Peyer's patch (tissue), 4 donors: ENCODE data around the gene CHMP6.

Experiments used
- CTCF ChIP-seq, 6 experiments: fragments of 450-650 bp in 4 of 6; fragments of 200-600 bp in 2 of 6; sonication (generic) in 1 of 6; IDR thresholded peaks; one replicate each; pipeline ENCODE4 v1.5.1; 2017 to 2019; ENCODE audit warnings: antibody characterized with exemption in 6 of 6, mild to moderate bottlenecking in 3 of 6, moderate library complexity in 1 of 6
- POLR2A ChIP-seq, 2 donors: fragments of 450-650 bp; IDR thresholded peaks; one replicate each; pipeline ENCODE4 v1.5.1; 2017; ENCODE audit warnings: antibody characterized with exemption in 2 of 2, mild to moderate bottlenecking in 2 of 2, moderate library complexity in 2 of 2

DNA sequence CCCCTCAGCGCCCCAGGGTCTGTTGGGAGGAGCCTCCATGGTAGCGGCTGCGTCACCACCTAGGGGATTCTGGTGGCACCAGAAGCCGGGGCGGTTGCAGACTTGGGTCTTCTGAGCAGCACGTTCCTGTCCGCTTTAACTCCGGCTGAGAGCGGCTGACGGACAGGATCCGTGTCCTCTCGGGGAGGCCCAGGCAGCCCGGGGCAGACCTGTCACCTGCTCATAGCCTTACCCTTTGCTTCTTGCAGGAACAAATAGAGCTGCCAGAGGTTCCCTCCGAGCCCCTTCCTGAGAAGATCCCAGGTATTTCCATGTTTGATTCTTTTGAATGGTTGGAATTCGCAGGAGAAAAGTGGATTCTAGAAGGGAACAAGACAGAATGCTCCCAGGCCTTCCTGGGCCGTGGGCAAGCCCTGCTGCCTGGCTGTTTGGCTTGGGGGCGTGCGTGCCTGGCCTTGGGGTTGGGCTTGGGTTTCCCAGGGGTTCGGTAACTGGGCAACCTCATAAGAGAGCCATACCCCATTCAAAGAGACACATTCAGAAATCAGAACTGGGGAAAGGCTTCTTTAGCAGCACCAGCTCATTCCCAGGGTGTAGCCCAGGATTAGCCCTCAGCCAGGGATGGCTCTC, 6.6 kb downstream of the CHMP6 start:
- TF ChIP-seq CTCF (IDR thresholded peaks at IDR 0.05): no peak
- TF ChIP-seq POLR2A (IDR thresholded peaks at IDR 0.05): no peak
